GM19035 (cell line): ENCODE measurements around the gene APLNR.
"Not testable (repeated sequence)": the region's sequence is repeated elsewhere in the genome, so short reads cannot be mapped to it uniquely, and the experiment has no call there.

Source experiments
- ATAC-seq: cut with Tn5 transposase; IDR thresholded peaks from one replicate; pipeline ENCODE4 v1.9.1; 2021; ENCODE audit not compliant: unreplicated experiment

APLNR gene

DNA sequence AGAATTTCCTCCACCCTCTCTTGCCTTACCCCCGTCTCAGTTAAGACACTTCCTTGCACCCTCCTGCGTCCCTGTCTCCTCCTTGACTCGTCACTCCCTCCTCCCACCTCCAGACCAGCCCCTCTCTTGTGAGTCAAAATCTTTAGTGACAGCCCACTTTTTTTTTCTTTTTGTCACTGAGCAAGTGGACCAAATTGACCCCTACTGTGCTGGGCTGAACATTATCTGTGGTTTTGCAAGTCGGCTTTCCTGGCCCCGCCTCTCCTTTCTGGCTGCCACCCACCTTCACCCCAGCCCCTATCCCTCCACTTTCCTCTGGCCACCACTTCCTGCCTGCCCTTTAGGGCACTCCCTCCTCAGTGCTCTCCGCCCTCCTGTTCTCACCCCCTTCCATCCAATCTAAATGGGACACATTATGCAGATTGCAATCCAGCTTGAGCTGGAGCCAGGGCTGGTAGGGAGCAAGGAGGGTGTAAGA is at the start of gene APLNR:
Gene APLNR, minus strand, starts transcription at position 47 of the 478 bp plus-strand sequence. CDS start 246 bp downstream, outside the sequence.
- no peak for ATAC-seq

DNA sequence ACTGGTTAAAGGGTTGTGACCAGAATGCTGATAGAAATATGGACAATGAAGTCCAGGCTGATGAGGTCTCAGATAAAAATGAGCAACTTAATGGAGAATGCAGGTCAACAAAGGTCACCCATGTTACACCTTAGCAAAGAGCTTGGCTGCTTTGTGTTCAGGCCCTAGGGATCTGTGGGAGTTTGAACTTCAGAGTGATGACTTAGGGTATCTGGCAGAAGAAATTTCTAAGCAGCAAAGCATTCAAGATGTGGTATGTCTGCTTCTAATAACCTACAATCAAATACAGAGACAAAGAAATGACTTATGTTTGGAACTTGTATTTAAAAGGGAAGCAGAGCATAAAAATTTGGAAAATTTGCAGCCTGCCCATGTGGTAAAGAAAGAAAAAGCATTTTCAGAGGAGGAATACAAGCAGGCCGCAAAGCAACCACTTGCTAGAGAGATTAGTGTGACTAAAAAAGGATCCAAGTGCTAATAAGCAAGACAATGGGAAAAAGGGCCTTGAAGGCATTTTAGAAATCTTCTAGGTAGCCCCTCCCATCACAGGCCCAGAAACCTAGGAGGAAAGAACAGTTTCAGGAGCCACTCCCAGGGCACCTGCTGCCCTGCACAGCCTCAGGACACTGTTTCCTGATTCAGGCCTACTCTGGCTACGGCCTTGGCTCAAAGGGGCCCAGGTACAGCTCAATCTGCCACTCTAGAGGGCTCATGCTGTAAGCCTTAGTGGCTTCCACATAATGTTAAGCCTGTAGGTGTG is 46.4 kb upstream of the APLNR start:
- no peak for ATAC-seq

DNA sequence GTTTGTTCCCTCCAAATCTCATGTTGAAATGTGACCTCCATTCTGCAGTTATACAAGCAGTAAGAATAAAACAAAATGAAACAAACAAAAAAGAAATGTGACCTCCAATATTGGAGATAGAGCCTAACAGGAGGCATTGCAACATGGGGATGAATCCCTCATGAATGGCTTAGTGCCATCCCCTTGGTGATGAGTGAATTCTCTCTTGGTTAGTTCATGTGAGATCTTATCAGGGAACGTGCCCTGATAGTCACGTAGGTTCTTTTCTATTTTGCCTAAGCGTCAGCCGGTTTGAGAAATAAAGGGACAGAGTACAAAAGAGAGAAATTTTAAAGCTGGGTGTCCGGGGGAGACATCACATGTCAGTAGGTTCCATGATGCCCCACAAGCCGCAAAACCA is 44.5 kb upstream of the APLNR start:
- ATAC-seq = not testable (repeated sequence)

DNA sequence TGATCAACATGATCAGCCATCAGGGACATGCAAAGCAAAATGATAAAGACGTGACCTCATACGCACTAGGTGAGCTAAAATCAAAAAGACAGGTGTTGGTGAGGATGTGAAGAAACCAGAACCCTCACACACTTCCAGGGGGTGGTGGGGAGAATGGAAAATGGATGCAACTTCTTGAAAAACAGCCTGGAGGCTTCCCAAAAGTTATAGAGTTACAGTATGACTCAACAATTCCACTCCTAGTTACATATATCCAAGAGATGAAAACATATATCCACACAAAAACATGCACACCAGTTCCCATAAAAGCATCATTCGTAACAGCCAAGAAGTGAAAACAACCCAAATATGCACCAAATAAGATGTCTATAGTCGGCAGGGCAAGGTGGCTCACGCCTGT is 42.1 kb upstream of the APLNR start:
- no peak for ATAC-seq

DNA sequence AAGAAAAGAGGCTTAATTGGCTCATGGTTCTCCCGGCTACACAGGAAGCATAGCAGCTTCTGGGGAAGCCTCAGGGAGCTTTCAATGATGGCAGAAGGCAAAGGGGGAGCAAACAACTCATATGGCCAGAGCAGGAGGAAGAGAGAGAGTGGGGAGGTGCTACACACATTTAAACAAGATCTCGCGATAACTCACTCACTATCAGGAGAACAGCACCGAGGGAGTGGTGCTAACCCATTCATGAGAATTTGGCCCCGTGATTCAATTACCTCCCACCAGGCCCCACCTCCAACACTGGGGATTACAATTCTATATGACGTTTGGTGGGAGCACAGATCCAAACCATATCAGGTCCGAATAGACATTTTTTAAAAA is 41.7 kb upstream of the APLNR start:
- ATAC-seq = no peak

DNA sequence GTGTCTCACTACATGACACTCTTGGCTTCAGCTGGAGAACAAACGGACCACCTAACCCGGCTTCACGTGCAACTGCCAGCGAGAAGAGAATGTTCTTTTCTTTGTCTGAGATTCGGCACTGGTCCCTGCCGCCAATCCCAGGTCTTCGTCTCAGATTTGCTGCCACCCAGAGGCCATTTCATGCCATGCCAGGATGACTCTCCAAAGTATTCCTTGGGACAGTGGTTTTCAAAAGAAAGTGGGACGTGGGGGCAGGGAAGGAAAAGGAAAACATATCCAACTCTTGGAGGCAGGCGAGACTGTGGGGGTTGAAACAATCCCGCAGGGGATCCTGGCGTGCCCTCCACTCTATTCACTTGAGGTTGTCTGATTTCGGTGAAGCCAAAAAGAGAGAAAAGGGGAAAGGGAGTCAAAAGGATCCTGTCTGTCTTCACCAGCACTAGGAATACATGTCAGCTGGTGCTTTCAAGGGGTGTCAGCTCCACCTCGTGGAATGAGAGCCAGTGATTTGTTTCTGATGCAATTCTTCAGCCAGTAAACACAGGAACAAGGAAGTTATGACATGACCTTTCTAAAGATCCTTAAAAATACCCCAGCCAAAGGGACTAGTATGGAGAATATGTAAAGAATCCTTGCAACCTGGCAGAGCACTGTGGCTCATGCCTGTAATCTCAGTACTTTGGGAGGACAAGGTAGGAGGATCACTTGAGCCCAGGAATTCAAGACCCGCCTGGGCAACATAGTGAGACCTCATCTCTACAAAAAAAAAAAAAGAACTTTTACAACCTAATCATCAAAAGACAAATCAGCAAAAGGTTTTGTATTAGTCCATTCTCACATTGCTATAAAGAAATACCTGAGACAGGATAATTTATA is 41.0 kb upstream of the APLNR start:
- ATAC-seq = peak; percentile 76

DNA sequence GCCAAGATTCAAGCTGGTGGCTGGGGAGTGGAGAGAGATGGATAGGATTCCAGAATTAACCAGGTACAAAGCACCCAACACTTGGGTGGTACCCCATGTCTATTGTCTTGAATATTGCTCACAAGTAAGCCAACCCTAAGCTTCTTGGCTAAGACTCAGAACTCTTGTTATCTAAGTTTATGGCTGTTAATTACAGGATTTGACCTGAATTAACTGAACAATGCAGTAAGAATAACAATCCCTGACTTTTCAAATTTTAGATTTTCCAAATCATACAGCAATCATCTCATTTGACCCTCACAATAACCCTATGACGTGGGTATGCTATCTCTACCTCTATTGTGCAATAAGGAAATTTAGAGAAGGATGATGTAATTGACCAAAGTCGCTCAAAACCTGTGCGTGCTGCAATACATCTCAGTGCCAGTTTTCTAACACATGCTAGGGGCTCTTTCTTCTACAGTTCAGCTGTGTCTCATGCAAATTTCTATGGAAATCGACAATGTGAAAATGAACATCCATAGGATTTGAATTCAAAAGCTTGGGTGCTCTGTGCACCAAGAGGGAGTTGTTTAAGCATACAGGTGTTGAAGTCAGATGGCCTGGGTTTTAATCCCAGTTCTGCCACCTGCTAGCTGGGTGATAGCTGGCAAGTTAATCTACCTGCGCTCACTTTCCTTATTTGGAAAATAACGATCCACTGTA is 40.1 kb upstream of the APLNR start:
- ATAC-seq = no peak

DNA sequence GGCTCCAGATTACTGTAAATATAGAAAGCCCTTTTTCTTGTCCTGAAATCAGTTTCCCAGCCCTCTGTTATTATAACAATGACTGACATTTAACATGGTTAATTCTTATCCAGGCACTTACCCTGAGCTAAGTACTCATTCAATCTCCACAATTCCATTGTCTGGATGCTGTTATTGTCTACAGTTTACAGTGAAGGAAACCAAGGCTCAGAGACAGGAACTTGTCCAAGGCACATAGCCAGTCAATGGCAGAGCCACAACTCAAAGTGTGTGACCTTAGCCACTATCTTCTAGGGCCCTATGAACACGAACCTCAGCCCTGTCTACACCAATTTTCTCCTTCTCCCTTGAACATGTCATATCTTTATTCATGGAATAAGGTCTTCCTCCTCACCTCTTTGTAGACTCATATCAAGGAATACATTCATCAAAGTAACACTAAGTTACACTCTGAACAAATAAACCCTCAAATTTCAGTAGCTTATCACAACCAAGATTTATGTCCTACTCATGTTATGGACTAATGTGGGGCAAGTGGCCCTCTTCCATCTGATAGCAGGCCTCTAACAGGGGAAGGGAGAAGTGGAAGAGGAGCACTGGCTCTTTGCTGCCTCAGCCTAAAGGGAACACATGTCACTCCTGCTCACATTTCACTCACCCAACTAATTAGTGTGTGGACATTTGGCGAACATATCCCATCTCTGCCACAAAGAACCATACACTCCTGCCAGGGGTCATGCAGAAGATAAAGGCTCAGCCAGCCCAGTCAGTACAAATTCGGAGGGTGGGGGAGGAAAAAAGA is 39.3 kb upstream of the APLNR start:
- no peak for ATAC-seq

DNA sequence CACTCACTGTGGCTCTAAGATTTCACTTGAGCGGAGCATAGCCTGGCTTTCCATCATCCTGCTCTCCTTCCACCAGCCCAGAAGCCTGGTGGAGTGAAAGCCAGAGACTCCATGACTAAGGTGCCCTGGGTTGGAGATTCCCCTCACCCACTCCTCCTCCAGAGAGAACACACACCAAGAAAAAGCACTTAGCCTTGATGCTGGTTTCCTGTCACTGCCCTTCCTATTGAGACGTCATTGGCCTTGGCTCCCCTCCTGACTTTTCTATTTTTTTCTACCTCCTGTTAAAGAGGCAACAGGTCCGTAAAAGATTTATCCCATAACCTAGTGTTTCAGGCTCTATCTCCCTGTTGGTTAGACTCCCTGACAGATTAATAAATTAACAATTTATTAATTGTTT is 38.5 kb upstream of the APLNR start:
- no peak for ATAC-seq

DNA sequence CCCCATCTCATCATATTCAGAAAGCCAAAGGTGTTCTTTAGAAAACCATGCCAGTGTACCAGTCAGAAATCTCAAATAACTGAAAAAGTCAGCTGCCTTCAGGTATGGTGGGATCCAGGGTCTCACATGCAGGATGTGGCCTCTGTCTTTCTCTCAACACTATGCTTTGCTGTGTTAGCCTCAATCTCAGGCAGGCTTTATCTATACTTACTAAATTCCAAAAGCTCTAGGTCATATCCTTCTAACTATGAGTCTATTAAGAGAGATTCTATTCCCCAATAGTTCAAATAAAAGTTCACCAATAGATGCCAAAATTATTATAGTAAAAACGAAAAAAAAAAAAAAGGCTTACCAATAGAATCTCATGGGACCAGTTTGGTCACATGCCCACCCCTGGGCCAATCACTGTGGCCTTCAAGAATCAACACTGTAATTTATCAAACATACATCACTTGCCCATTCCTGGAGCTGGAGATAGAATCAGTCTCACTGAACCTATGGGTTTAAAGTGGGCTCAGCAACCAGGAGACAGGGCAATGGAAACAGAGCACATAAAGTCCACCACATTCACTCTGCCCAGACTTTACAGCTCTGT is 38.0 kb upstream of the APLNR start:
- no peak for ATAC-seq

DNA sequence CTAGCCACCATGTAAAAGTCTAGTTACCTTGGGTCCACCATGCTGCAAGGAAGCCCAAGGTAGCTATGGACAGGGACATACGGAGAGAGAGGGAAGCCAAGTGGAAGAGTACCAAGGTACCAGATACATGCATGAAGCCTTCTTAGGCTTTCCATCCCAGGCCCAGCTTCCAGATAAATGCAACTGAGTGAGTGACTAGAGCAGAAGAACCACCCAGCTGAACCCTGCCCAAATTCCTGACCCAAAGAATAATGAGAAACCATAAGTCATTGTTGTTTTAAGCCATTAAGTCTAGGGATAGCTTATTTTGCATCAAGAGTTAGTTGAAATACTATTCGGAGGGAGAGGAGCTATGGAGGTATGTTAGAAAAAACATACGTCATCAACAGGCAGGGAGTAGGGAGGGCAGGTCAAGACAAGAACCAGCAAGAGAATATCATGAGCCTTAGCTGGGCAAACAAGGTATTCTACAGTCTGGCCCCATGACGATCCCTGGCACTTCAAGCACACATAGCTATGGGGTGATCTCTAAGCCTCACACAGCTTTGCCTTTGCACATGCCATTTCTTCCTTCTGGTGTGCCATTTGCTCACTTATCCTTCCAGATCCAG is 36.5 kb upstream of the APLNR start:
- ATAC-seq = no peak

DNA sequence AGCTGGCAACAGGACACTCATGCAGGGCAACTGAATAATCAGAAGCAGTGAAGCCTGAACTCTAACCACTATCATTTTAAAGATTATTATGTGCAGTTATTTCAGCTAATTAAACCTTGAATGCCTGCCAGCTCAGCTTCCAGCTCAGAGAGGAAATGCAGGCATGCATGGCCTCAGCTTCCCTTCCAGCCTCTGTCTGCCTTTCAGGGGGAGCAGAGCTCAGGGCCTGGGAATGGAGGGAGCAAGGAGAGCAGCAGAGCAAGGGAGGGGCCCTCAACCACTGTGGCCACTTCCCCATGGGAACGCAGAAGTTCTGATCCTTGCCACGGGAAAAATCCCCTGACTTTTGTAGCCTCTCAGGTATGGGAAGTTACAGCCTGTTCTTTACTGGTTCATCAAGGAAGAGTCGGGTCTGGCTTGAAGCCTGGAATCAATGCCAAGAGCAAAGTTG is 32.5 kb upstream of the APLNR start:
- no peak for ATAC-seq

DNA sequence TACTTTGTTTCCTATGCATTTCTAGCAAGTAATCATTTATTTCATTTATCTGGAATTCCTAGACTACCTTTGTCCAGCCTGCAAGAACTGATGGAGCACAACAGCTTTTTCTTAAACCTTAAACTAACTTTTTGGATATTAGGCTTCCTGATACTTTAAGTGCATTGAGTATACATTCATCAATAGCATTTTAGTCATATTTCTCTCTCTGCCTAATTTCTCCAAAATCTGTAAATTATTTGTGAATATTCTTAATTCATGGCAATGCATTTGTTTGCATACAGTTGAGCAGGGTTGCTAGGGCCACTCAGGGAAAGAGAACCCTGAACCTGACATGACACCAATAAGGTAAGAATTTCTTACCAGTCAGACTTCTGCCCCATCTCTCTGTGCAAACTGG is 29.1 kb upstream of the APLNR start:
- no peak for ATAC-seq

DNA sequence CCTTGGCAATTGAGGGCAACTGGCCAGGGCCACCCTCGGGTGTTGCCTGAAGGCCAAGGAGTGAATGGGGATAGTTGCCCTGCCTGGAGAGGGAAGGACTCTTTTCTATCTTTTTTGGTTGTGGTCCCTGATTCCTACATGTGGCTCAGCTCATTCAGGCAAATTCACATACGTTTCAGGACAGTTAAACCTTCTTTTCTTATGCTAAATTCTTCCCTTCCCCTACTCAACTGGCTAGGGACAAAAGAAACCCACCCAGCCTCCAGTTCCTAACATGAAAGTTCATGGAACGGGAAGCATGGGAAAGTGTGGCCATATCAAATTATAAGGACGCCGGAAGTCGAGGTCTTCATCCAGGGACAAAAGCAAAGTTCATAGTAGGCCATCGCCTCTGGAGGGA is 26.3 kb upstream of the APLNR start:
- no peak for ATAC-seq

DNA sequence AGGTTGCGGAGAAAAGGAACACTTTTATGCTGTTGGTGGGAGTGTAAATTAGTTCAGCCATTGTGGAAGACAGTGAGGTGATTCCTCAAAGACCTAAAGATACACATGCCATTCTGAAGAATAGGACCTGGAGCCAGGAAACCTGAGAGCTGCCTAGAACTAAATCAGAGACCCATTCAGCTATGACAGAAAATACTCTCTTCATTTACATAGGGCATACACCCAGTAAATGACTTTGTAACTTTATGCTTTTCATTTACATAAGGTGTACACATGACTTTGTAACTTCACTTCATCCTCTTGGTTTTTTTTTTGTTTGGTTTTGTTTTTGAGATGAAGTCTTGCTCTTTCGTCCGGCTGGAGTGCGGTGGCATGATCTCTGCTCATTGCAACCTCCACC is 25.1 kb upstream of the APLNR start:
- no peak for ATAC-seq

DNA sequence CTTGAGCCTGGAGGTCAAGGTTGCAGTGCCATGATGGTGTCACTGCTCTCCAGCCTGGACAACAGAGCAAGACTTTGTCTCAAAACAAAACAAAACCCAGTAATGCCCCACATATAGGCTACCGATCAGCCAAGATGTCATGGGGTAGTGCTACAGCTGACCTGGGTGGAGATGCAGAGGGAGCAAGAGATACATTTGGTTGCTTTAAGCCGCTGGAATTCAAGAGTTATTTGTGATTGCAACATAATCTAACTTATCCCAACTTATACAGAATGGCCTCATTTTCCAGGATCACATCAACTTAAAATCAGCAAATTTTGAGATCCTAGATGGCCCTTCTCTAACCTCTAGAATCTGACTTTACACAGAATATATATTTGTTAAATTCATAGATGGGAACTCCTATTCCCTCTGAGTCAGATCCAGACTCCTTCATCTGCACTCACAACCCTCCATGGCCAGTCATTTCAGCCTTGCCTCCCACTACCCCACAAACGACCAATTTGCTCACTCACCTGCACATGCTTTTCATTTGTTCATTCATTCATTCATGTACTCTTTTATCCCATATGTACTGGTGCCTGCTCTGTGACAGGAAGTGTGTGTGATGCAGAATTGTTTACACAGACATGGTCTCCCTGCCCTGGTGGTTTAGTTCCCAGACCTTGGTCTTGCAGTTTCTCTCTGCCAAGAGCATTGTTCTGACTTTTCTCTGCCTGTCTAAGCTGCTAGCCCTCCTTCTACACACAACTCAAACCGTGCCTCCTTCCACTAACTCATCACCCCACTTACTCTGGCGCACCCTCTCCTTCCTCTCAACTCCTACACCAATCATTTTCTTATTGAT is 24.1 kb upstream of the APLNR start:
- no peak for ATAC-seq

DNA sequence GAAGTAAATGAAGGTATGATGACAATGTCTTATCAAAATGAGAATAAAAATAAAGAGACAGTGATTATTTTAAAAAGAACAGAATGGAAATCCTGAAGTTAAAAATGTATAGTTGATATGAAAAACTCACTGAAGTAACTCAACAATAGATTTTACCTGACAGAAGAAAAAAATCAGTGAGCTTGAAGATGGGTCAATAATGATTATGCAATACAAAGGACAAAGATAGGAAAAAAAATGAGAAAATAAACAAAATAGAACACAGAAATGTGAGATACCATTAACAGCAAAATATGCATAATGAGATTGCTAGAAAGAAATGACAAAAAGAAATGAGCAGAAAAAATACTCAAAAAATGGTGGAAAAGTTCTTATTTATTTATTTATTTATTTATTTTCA is 19.1 kb upstream of the APLNR start:
- ATAC-seq = no peak

DNA sequence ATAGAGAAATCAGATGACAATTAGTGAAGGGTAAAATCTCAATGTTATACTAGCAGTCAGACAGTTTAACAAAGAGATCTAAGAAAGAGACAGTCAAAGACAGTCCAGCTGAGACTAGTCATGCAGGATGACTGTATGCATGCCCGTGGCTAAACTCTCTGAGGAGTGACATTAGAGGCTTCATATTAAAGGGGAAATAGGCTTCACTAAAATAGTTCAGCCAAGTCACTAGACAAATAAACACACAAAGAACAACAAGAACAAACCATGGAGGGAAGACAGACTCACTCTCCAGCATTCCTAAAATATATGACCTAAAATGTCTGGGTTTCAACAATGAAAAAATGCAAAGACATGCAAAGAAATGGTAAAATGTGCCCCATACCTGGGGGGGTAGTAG is 18.6 kb upstream of the APLNR start:
- no peak for ATAC-seq

DNA sequence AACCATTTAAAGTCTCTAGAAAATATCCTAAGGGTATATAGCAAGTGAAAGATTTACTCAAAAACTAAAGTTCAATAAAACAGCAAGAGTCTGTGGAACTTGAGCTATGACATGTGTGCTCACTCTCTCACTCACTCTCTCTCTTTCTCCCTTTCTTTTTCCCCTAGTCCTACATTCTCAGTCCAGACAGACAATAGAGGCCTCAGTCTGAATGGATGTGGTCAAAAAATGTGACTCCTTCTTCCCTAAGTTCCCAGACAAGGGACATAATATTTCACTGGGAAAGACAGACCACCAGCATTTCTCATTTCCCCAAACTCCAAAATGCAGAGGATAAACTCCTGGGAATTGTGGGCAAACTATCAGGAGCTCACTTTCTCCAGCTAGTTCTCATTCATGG is 17.6 kb upstream of the APLNR start:
- no peak for ATAC-seq
